HG03175 (cell line): ENCODE measurements around the gene WASF2.
"Not testable (repeated sequence)": the region's sequence is repeated elsewhere in the genome, so short reads cannot be mapped to it uniquely, and the experiment has no call there.

ENCODE experiments used
- ATAC-seq: cut with Tn5 transposase; IDR thresholded peaks from one replicate; pipeline ENCODE4 v1.9.1; 2021; ENCODE audit warnings: mild to moderate bottlenecking, moderate library complexity; ENCODE audit not compliant: unreplicated experiment

The WASF2 gene

DNA sequence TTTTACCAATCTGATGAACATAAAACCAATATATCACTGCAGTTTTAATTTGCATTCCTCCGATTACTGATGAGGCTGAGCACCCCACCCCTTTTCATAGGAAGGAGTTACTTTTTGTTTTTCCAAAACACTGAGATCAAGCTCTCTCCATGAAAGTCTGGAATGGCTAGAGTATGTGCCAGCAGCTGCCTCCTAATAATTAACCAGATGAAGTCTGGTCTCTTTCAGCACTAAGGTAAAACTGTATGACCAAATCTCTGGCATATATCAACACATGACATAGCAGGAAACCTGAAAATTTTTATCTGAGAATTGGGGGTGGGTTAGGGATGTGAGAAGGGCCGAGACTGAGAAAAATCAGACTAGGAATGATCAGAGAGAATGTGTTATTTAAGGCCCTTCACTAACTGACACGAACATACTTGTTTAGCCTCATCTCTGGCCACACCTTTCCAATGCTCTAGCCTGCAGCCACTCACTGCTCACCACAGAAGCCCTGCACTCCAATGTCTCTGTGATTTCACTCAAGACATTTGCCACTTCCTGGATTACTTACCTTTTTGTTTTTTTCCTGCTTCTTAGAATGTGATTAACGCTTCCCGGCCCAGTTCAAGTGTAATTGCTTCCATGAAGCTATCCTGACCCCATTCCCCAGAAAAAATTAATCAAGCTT is 34.7 kb downstream of the WASF2 start:
- no peak for ATAC-seq

DNA sequence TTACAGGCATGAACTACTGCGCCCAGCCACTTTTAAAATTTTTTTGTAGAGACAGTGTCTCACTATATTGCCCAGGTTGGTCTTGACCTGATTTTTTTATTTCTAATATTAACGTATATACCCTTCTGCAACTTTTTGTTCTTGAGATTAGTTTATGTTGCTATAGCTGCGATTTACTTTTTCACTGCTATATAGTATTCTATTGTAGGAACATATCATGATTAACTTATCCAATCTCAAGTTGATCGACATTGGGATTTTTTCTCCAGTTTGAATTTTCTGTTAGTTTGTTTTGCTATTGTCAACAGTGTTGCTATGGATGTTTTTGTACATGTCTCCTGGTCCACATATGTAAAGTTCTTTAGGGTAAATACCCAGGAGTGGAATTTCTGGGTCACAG is 35.4 kb downstream of the WASF2 start:
- no peak for ATAC-seq

DNA sequence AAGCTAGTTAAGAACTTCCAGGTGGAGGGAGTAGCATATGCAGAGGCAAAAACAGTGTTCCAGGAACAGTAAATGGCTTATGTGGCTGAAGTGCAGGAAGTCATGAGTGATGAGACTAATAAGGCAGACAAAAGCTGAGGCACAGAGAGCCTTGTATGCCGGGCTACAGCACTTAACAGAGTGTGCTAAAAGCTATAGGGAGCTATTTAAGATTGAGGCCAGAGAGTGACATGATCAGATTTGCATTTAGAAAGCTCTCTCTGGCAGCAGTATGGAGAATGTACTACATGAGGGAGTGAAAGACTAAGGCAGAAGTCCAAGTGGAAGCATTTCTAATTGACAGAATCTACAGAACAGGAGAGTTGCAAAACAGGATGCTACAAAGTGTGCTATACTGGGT is 38.6 kb downstream of the WASF2 start:
- ATAC-seq: no peak

DNA sequence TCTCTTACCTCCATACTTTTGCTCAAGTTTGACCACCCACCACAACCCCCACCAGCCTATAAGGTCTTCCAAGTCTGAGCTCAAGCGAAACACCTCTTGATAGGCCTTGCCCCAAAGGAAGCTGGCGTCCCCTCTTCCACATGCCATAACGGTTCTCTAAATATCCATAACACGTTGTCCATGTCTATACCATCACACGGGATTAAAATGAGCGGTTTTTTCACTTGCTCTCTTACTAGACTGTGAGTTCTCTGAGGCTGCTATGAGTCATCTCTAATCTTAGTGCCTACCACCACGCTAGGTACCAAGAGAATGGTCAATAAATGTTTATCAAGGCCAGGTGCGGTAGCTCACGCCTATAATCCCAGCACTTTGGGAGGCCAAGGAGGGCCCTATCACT is 41.0 kb downstream of the WASF2 start:
- ATAC-seq: no peak

DNA sequence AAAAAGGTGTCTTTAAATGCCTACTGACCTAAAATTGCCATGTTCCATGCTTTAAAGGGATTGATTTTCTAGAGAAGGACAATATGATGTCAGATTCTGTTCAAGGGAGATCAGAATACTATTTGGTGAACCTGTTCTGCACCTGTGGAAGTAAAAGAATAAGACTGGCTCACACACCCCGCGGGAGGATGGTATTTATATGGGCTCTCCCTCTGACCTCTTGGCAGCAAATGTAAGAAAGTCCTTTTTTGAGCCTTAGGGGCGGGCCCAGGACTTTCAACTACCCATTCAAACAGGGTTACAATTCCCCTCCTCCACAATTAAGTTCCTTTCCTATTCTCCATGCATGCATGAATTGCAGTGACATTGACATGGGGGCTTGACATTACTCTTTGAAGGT is 42.1 kb downstream of the WASF2 start:
- no peak for ATAC-seq

DNA sequence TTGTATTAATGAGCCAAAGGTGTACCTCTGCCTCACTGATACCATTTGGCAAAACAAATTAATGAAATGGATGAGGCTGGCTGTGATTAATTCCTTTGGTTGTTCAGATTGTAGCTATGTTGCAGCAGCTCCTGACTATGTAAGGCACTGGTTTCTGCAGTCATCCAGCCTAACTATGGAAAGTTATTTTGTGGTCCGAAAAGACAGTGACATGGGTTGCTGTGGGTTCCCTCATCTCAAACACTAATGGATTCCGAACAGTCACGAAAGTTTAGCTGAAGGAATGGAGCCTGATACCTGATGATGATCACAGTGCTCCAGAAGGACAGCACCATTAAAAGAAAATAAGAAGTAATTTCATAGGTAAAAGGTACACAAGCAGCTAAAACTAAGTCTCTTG is 42.6 kb downstream of the WASF2 start:
- no peak for ATAC-seq

DNA sequence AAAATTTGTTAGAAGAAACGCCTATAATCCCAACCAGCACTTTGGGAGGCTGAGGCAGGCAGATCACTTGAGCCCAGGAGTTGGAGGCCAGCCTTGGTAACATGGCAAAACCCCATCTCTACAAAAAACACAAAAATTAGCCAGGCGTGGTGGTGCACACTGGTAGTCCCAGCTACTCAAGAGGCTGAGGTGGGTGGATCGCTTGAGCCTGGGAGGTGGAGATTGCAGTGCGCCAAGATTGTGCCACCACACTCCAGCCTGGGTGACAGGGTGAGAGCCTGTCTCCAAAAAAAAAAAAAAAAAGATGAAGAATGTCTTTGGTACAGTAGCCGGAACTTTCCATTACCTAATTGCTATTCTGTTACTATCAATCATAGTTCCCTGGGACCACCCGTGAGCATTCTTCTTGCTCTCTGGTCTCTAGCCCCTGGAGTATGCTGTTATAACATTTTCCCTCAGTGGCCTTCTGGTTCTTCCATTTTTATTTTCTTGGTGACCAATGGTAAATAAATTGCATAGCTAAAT is 43.4 kb downstream of the WASF2 start:
- ATAC-seq: no peak

DNA sequence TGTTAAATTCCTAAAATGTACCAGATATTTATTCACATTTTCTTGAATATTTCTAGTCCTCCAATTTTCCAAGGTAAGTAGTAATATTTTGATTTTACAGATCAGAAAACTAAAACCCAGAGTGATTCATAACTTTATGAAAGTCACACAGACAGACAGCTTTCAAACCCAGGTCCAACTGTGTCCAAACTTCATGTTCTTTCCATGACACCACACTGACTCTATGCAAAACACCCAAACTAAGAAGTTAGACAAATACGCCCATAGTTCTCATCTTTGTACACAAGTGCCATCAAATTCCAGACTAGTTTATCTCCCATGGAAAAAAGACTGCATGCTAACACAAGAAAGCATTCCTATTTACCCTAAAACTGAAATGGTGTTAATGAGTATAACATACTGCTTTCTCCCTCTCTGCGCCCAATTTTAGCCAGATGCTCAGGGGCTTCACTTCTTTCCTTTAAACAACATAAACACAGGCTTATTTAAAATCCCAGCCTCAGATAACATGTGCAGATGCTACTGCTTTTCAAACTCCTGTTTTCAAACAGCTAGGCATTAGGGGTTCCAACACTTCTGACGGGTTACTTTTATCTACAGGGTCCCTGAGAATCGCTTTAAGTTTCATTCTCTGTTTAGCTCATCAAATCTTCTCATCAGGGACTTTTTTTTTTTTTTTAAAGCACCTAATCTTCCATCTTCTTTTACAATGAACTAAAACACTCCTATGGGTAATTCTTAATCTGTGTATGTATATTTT is 44.6 kb downstream of the WASF2 start:
- ATAC-seq: no peak

DNA sequence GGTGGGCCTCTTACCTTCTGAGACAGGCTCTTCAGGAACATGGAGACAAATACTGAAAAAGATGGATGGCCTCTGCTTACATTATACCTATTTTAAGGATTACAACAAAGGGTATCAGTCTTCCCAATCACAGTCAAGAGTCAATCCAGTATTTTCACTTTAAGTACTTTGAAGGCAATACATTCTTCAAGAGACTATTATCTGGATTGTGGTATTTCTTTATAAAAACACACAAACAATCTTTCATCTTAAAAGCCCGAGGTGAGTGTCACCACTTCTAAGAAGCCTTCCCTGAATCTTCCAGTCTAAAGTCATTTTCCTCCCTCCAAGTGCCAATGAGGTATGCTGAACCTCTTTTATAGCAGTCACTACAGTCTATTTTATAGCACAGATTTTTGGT is 45.3 kb downstream of the WASF2 start:
- ATAC-seq: no peak

DNA sequence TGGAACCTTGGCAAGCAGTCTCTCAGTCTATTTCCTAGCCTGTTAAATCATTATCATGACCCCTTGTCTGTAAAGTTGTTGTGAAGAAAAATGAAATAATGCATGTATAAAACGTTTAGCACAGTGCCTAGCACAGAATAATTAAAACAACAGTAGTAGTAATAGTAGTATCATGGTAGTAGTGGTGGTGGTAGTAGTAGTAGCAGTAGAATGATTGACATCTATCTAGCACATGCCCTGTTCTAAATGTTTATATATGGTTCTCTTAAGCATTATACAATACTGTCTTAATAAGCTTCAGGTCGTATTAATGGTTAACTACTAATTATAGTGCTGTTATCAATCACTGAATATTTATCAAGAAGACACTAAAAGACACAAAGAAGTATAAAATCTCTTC is 50.8 kb downstream of the WASF2 start:
- ATAC-seq: no peak

DNA sequence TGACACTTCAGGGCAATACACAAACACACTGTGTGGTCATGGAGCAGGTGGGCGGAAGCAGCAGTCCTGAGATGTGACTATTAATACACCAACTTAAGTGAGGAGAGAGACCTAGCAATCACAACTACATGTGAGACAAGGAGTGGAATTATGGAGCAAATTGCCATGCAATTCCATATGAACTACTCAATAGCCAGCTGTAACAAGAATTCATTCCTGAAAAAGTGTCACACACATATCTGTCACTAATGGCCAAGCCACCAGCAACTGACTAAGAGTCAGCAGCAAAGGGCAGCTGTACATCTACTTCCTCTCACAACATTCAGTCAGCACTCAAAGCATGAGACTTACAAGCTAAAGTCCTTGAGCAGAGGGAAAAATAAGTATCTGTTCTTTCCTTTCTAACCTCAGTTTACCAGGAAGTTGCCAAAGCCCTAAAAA is 51.3 kb downstream of the WASF2 start:
- no peak for ATAC-seq

DNA sequence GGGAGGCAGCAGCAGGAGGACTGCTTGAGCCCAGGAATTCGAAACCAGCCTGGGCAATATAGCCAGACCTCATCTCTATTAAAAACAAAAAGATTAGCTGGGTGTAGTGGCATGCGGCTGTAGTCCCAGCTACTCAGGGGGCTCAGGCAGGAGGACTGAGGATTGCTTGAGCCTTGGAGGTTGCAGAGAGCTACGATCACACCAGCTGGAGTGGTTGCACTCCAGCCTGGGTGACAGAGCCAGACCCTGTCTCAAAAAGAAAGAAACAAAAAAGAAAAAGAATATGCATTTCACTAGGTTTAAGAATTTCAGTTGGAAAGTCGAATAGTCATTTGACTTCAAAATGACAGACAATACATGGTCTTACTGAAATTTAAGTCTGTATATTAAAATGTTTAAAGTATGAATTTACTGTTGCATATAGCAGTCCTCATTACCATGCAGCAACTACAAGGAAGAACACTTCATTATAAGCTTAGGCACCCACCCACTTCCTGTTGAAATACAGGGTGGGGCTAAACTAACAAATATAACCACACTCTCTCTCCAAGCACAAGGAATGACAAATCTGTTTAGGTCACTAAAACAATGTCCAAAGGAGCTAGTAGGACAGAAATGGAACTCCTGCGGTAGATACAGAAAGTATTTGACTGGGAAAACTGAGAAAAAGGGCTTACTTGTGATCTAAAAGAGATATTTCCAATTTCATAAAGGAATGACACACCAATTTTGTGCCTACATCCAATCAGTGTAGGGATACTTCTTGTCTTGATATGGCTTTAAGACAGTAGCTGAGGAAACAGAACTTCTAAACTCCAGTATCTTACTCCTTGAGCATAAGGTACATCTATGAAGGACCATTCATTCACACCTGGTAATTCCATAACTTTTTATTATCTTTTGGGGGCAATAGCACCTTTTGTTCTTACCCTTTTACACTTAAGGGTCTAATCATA is 53.5 kb downstream of the WASF2 start:
- no peak for ATAC-seq

DNA sequence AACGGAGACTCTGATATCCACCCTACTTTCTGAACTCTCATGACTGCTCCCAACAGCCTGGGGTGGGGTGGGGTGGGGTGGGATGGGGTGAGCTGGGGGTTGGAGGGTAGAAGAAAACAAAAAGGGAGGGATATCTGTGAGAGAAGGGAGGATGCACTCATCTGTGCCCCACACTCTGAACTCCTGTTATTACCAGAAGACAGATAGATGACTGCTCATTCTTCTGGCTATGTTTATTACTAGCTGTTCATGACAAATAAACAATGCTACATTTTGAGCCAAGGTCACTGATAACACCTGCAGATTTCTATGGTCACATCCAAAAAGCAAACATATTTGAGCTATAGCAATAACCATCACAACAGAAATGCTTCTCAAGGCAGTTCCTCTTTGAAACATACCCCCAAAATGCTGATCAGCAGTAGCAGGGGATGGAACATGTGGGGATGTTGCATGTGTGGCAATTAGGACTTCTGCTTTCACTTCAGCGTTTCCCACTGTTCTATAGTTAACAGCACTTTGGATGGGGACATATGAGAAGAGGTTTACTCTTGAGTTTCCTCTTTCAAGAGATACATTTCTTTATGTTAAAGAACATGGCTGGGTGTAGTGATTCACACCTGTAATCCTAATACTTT is 54.3 kb downstream of the WASF2 start:
- no peak for ATAC-seq

DNA sequence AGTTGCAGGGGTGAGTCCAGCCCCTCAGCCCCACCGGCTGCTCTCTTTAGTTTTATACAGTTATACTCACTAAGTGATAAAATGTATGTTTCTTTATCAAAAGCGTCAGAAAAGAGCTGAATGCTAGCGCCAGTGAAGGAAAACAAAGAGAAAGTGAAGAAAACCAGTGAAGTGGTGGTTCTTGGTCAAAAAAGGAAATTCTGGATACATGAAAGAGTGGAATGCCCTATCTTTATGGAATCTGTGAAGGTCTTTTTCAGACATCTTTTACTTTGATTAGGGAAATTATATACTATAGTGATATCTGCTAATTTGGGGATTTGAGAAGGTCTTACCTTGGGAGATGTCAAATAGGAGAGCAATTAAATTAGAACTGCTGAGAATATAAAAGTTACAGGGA is 56.3 kb downstream of the WASF2 start:
- ATAC-seq: no peak

DNA sequence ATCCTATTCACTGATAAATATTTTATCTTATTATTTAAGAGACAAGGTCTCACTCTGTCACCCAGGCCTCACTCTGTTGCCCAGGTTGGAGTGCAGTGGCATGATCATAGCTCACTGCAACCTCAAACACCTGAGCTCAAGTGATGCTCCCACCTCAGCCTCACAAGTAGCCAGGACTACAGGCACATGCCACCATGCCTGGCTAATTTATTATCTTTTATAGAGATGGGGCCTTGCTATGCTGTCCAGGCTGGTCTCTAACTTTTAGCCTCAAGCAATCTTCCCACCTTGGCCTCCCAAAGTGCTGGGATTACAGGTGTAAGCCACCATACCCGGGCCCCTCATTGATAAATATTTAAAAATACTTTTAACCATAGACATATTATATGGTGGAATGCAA is 57.2 kb downstream of the WASF2 start:
- not testable (repeated sequence) for ATAC-seq

DNA sequence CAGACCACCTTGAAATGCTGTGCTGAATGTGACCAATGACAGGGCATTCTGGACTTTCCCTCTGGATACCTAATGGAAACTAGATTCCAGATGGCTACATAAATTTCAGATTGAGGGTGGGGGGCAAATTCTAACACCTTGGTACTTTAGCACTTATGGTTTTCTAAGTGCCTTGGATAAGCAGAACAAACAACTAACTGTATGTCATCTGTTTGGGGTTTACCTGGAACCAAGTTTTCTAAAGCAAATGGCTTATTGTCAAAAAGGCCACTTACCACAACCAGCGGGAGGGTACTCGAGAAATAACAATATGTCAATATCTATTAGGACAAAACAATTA is 58.4 kb downstream of the WASF2 start:
- ATAC-seq: no peak

DNA sequence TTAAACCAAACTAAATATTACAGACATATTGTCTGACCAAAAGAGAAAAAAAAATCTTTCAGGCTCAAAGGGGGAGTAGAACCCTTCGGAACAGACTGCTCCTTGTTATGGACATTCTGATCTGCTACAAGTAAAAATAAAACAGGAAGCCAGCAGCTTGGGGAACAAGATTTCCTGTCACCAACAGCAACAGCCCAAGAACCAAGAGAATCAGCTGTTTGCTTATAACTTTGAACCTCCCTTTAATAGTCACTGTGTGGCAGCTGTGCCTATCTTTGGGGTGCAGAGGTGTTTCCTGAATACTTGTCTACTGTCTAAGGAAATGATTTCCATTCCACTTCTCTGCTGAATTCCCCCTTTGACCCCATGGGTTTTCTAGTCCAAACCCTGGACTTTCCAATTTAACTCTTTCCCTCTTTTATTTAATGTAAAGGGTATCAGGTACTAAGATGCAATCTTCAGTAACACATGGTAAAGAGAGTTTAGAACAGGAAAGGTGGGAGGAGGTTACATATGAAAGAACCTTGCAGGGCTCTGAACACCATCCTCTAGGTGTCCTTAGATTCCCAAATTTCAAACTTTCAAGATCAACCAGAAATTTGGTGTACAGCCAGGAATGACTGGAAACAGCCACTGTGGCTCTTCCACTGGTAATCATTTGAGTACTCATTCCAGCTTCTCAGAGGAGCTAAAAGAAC is 58.9 kb downstream of the WASF2 start:
- ATAC-seq: no peak

DNA sequence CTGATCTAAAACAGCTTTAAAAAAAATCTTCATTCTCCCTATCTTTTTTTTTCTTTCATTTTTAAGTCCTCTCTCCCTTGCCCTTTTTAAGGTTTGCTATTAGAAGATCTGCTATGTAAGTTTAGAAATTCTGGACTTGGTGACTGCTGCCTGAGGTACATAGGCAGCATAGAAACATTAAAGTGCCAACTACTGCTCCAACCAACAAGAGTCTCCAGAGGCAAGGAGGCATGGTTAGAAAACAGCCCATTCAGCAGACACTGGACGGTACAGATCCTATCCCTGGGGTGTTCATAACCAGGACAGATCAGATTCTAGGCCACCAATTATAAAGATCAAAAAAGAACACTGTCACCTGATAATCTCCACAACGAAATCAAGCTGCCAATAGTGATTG is 60.9 kb downstream of the WASF2 start:
- ATAC-seq: no peak

DNA sequence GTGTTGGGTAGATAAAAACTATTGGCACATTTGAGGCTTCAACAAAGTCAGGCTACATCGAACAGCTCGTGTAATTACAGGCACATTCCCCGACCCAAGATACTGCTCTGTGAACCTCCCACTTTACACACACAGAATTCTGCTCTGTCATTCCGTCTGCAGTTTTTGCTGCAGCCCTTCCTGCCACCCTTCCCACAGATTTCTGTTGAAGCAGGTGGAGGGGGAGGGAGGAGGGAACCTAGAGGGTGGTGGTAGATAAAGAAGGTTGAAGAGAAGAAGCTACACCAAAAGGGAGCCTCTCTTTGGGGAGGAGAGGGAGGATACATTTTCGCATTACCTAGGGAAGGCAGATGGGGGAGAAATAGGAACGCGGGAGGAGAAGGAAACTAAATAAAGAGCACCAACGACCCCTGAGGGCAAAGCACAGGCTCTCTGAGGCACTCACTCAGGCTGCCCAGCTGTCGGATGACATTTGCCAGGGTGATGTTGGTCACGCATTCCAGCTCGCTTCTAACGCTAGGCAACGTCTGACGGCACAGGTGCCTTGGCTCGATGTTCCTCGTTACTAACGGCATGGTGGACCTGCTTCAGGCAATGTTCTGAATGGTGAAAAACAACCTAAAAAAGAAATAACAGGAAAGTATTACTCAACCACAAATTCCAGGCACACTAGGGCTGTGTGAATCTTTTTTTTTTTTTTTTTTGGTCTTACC is 61.5 kb downstream of the WASF2 start:
- no peak for ATAC-seq

DNA sequence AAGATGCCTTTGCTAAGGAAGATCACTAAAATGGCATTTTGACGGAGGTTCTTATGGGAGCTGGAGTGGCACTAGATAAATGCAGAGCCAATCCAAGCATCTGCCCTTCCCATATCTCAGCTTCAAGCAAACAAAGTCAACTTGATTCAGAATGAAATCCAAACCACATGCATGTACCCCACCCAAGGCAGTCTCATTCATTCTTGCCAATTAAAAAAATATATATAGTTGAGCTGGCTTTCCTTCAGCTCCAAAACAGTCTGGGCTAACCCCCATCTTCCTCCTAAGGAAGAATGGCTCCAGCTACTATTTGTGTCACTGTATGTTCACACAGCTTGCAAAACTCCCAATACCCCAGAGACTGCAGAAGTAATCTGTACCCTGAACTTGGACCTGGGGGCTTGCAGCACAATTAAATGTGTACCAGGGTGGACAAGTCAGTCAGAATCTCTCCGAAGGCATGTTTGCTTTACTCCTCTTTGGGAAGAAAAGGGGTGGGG is 62.1 kb downstream of the WASF2 start:
- no peak for ATAC-seq
